GM19193 (cell line): ENCODE results near the gene CBX1.

Source experiments
- POLR2A ChIP-seq: IDR thresholded peaks from 4 replicates; pipeline ENCODE4 v1.6.1; 2011; ENCODE audit not compliant: insufficient read depth, insufficient read length; ENCODE audit errors: extremely low read depth

Gene CBX1

GRCh38 chr17:48066192-48066591 is 35.1 kb downstream of the CBX1 start:
- TF ChIP-seq POLR2A: no peak

DNA sequence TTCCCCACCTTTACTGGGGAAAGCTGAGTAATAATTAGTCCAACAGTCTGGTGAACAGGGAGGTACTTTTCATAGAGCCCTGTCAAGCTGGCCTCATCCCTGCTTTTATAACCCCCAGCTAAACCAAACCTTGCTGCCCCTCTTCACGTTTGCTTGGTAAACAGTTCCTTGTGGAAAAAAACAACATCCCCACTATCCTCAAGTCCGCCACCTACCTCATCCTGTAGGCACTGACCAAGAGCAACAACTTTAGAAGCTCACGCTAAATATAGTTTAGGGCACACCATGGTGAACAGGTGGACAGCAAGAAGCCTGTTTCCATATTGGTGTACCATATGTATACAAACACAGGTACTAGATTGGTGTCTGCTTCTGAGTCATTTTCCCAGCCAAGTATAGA is 36.6 kb downstream of the CBX1 start:
- no peak for TF ChIP-seq POLR2A

DNA sequence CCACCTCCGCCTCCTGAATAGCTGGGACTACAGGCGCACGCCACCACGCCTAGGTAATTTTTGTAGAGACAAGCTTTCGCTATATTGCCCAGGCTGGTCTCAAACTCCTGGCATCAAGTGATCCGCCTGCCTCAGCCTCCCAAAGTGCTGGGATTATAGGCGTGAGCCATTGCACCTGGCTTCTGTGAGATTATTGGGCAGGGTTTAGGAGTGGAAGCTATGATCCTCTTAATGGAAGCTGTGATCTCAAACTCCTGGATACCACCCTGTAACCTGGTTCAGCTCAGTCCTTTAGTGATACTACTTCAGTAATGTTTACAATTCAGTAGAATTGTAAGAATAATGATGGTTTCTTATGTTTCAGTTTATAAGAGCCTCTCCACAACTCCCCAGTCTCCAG is 39.0 kb downstream of the CBX1 start:
- TF ChIP-seq POLR2A: no peak

- no peak for TF ChIP-seq POLR2A
Measured at GRCh38 chr17:48060249-48060648, 41.0 kb downstream of the CBX1 start.

DNA sequence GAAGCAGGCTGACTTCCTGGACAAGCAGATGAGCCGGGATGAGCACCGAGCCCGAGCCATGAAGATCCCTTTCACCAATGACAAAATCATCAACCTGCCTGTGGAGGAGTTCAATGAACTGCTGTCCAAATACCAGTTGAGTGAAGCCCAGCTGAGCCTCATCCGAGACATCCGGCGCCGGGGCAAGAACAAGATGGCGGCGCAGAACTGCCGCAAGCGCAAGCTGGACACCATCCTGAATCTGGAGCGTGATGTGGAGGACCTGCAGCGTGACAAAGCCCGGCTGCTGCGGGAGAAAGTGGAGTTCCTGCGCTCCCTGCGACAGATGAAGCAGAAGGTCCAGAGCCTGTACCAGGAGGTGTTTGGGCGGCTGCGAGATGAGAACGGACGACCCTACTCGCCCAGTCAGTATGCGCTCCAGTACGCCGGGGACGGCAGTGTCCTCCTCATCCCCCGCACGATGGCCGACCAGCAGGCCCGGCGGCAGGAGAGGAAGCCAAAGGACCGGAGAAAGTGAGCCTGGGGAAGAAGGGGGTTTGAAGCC is 42.1 kb downstream of the CBX1 start:
- no peak for TF ChIP-seq POLR2A

- no peak for TF ChIP-seq POLR2A
Measured at GRCh38 chr17:48058393-48059124, 42.7 kb downstream of the CBX1 start.

GRCh38 chr17:48057626-48058025 is 43.7 kb downstream of the CBX1 start:
- no peak for TF ChIP-seq POLR2A

GRCh38 chr17:48056879-48057278 is 44.4 kb downstream of the CBX1 start:
- no peak for TF ChIP-seq POLR2A

DNA sequence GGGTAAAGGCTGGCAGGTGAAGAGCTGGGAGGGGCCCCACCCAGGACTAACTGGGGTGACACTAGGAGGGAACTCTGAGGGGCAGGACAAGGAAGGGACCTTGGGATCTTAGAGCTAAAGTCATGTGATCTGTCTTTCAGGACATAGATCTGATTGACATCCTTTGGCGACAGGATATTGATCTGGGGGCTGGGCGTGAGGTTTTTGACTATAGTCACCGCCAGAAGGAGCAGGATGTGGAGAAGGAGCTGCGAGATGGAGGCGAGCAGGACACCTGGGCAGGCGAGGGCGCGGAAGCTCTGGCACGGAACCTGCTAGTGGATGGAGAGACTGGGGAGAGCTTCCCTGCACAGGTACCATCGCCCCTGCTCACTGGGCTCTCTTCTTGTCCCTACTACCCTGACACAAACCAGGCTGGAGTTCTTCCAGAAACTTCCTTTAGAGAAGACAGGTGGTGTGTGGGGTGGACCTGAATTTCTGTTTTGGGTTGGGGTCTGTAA is 45.0 kb downstream of the CBX1 start:
- no peak for TF ChIP-seq POLR2A

DNA sequence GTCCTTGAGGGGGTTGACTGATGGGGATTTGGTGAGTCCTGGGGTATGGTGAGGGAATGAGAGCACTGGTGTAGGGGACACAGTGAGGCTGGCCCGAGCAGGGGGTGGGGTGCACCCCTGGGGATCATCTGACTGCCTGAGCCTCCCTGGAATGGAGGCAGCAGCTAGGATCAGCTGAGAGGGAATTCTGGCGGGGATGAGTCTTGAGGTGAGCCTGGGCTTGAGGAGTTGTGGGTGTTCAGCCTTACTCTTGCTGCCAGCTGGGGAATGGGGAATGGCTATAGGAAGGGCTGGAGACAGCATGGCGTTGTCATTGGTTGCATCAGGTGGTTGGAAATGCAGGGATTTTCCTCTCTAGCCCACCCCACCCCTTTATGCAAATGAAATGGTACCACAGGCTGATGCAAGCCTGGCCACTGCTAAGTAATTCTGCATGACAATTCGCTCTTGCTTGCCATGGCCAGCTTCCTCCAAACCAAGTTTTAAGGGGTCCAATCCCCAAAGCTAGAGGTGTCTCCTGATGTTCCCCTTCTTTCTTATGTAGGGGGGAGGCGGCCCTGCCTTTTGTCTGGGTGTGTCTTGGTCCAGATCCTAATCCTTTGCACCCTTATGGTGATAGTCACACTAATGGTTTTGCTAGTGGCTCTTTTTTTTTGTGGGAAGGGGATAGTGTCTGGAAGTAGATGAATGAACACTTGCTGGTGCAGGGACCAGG is 45.6 kb downstream of the CBX1 start:
- TF ChIP-seq POLR2A: no peak

- no peak for TF ChIP-seq POLR2A
Measured at GRCh38 chr17:48054238-48055185, 46.8 kb downstream of the CBX1 start.

GRCh38 chr17:48053758-48054237 is 47.5 kb downstream of the CBX1 start:
- TF ChIP-seq POLR2A: no peak

DNA sequence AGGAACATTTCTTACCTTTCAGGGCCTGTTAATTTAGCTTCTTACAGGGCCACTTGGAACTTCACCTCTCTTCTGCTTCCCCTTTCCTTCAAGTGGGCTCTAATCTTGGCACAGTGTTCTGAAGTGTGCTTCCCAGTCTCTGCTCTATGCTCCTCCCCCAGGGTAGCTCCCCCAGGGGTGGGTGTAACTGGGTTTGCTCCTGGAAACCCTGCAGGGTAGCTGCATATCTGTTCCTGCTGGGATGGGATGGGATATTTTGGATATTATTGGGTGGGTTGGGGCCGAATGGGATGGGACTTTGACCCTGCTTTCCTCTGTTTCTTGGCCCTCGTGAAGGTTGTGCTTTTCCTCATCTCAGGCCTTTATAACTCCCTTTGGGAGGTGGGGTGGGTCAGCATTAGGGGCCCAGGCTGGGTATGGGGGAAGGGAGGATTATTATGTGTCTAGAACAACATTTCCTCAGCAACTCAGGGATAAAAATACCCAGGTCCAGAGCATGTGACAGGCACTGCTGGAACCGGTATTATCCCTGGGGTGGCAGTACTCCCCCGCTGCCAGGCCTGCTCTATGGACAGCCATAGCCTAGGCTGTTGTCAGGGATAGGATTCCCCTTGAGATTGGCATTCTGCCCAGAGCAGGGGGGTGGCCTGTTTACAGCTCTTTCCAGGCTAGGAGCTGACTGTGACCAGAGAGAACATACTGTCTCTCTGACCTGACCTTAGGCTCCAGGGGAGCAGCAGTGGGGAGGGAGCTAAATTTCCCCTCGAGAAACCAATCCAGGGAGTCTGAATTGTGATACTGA is 48.1 kb downstream of the CBX1 start:
- no peak for TF ChIP-seq POLR2A
